ENCODE data around the gene POLDIP3.
"Not testable (repeated sequence)": the region's sequence is repeated elsewhere in the genome, so short reads cannot be mapped to it uniquely, and the experiment has no call there.

Gene POLDIP3

DNA sequence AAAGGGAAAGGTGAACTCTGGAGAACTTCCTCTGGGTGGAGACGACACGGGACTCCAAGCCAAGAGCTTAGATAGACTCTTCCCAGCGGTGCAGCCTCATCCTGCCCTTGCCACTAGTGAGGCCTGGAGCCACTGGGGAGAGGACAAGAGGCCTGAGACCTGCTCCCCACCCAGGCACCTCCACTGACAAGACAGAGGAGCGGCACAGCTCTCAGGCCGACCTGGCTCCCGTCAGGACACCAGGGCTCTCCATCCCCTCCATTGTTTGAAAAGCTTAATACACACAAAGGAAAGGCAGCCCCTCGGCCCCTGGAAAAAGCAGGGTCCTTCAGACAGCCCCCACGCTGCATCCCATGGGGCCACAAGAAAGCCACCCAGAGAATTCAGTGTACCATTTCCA lies 29.6 kb downstream of the POLDIP3 start:
- no peak for DNase-seq

DNA sequence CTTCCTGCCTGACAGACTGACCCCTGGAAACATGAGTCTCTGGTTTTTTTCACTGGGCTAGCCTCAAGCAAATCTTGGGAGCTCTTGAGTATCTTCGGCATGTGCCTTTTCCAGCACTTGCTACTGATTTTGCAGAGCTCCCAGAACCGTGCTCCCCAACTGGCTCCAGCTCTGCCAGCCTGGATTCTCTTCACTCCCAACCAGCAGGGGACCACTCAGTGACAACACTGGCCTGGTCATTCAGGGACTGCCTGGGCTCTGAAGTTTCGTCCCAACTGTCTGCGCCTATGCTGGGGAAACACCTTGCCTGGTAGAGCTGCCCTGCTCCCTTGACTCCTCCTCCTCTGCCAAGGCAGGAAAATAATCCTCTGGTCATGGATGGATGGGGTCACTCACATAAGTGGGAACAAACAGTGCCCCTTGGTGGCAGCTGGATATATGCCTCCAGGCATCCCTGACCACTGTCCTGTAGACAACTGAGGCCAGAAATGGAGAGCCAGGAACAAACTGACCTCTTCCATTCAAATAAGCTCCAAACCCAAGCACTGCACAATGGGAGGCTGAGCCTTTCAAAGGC lies 30.2 kb downstream of the POLDIP3 start:
- DNase-seq, result no peak

DNA sequence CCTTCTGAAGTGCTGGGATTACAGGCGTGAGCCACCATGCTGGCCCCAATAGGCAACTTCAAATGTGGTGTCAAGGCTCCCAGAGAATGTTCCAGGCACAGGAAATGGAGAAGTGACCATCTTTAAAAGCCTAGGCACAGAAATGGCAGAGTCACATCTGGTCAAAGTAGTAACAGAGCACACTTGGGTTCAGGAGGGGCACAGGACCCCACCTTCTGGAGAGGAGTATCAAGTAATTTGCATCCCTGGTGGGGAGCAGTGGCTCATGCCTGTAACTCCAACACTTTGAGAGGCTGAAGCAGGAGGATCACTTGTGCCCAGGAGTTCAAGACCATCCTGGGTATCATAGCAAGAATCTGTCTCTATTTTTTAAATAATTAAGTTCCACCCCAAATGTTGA lies 31.7 kb downstream of the POLDIP3 start:
- DNase-seq, result no peak

DNA sequence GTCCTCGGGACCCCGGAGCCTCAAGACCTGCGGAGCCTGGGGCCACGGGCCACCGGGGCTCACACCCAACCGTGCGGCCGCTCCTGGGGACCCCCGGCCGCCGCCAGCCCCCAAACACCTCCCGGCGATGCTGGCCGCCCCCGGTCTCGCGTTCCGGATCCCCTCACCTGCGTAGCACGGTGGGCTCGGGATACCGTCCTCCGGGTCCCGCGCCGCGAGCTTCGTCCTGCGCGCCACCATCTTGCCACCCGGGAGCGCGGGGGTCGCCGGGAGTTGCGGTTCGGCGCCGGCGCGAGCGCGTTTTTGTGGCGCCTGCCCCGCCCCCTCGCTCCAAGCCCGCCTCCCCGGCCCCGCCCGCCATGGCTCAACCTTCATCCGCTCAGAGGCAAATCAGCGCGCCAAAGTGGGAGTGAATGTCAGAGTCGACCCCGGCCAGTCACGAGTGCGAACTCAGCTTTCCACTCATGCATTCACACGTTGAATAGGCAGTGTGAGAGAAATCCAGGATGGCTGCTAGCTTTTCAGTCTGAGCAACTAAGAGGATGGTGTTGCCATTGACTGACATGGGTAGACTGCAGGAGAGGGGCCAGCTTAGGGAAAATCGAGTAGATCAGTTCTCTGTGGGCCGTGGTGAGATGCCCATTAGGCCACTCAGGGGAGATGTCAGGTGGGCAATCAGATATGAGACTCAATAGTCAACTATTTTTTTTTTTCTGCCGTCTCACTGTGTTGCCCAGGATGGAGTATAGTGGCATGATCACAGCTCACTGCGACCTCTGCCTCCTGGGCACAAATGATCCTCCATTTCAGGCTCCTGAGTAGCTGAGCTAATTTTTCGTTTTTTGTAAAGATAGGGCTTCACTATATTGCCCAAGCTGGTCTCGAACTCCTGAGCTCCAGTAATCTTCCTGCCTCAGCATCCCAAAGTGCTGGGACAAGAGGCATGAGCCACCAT lies 32.6 kb downstream of the POLDIP3 start:
- no peak for DNase-seq

DNA sequence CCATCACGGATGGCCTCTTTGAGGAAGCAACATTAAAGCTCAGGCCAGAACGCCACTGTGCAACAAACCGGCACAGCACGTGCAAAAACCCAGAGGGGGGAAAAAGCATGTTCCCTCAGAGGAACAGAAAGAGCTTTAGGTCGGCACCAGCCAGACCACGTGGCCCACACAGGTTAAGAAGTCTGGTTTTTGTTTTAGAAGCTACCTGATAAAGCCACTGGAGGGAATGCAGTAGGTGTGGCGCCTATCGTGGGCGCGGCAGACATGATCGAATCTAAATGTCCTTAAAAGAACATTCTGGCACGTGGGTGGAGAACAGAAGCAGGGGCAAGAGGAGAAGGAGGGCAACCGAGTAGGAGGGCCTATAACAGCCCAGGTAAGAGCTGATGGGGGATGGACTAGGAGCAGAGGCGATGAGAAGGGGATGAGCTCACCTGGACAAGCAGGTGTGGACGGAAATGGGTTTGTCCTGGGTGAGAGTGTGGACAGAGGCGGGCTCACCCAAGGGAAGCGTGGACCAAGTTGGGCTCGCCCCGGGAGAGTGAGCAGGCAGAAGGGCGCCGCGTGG lies 33.4 kb downstream of the POLDIP3 start:
- DNase-seq, result not testable (repeated sequence)

DNA sequence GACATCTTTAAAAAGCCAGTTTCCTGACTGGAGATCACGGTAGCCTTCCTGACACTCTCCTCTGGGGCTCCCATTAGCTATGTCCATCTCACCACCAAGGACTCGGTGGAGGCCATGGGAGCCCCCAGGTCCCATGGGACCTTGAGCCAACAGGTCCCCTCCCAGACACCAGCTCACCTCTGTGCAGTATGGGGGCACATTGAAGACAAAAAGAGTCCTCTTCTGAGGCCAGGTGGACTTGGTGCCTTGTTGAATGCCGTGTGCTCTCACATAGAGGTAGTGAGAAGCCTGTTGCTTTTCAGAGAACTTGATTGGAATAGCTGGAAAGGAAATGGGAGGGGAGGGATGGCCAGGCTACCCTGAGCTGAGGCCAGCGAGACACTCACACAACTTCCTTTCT lies 34.6 kb downstream of the POLDIP3 start:
- DNase-seq, result not testable (repeated sequence)

DNA sequence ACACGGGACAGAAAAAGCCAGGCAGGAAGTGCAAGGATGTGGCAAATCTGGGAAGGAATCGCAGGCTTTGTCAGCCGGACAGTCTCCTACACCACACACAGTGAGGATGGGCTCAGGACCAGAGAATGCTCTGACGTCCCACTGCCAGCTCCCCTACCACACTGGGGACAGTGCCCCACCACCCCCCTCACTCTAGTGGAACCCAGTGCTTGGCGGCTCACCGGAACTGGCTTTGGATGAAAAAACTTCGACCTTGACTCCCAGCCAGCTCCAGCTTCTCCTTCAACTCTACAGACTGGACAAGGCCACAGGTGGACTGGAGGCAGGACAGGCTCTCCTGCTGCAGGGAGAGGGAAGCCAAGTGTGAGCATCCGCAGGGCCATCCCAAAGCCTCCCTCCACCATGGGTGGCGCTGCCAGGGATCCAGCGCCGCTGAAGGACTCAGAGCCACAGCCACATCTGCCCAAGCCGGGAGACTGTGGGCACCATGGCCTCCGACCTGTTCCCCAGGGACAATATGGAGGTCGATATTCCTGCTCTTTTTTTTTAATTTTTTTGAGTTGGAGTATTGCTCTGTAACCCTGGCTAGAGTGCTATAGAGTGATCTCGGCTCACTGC lies 37.0 kb downstream of the POLDIP3 start:
- DNase-seq, result no peak

DNA sequence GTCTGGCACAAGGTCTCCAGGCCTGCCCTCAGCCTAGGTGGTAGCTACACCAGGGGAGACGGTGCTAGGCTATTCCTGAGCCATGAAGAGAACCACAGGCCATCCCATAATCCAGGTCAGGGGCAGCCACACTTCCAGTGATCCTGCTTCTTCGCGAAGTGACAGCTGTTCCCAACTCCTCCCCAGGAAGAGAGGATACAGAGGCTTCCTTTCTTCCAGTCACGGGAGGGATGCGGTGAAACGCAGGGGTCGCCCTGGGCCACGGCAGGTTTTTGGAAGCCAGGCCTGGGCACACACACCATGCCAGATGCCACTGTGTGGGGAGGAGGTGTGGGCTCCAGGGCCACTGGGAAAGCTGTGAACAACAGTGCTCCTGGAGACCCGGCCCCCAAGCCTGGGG lies 37.5 kb downstream of the POLDIP3 start:
- not testable (repeated sequence) for DNase-seq

DNA sequence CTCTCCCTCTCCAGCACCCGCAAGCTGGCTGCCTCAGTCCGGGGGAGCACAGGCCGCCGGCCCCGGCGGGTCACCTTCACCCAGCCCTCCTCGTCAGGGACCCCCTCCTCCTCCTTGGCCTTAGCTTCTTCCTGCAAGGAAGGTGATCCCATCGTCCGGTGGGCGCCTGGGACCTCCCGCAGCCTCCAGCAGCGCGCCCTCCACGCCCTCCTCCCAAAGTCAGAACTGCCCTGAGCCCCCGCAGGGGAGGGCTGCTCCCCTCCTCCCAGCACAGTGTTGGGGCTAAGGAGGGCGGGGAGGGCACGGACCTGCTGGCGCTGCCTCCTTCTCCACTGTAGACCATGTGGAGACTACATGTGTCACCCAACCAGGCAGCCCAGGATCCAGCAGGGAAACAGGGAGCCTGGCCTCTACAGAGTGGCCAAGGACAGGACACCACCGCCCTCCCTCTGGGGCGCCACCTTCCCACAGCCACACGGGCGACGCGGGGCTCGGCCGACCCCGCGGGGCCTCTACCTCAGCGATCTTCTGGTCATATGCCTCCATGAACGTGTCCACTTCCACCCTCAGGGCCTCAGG lies 38.6 kb downstream of the POLDIP3 start:
- not testable (repeated sequence) for DNase-seq

DNA sequence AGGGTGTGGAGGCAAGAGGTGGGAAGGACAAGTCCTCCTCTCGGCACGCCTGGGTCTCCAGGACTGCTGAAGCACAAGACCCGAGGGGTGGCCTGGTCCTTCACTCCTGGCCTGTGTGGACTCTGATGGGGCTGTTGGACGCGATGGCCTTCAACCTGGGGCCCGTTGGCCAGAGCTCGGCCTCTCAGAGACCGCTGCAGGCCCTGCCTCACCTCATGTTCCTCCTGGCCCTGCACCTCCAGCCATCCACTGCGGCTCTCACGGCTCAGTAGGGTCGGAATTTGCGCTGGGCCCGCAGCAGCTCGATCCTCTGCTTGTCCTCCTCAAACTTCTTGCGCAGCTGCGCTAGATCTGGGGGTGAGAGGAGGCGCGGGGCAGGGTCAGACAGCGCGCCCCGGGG lies 40.2 kb downstream of the POLDIP3 start:
- DNase-seq, result not testable (repeated sequence)

DNA sequence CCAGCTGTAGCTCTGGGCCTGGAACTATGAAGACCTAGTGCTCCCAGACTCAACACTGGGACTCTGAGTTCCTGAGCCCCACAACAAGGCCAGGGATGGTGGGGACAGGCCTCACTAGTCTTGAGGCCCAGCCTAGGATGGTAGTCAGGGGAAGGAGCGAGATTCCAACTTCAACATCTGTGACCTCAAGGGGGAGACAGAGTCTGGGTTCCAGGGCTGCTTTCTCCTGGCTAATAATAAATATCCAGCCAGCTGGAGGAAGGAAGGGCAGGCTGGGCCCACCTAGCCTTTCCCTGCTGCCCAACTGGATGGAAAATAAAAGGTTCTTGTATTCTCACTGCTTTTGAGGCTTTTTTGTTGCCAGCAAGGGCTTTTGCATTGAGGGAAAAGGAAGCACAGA lies 40.6 kb downstream of the POLDIP3 start:
- DNase-seq, result not testable (repeated sequence)

DNA sequence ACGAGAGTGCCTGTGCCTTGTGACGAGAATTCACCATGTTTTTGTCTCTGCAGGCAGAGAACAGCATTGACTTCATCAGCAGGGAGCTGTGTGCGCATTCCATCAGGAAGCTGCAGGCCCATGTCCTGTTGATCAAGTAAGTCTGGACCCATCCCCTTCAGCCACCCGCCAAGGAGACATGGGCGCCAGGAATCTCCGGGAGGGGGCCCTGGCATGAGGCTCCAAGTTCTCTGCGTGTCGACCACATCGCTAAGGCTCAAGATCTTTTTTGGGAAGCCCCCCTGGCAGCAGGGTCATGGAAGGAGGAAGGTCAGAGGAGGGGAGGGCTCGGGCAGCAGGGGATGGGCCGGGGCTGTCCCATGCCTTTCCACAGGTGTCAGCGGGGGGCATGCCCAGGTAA lies 43.6 kb downstream of the POLDIP3 start:
- not testable (repeated sequence) for DNase-seq

DNA sequence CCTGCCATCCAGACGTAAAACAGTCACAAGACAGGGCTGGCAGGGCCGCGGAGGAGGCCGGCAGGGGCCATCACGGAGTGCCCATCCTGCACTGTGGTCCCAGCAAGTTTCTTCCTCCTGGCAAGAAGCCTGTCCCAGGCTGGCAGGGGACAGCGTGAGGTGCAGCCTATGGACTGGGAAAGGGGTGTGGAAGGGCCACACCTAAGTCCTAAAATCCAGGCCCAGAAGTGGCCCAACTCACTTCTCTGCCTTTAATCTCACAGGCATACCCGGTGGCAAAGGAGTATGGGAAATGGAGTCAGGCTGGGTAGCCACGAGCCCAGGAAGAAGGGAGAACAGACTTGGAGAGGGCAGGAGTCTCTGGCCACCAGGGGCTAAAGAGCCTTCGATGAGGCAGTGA lies 44.1 kb downstream of the POLDIP3 start:
- not testable (repeated sequence) for DNase-seq

DNA sequence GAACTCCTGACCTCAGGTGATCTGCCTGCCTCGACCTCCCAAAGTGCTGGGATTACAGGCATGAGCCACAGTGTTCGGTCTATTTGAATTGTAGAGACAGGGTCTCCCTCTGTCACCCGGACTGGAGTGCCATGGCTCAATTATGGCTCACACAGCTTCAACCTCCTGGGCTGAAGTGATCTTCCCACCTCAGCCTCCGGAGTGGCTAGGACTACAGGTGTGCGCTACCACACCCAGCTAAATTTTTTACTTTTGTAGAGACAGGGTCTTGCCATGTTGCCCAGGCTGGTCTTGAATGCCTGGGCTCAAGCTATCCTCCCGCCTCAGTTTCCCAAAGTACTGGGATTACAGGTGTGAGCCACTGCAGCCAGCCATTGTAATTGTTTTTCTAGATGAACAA lies 46.7 kb downstream of the POLDIP3 start:
- DNase-seq, result not testable (repeated sequence)

DNA sequence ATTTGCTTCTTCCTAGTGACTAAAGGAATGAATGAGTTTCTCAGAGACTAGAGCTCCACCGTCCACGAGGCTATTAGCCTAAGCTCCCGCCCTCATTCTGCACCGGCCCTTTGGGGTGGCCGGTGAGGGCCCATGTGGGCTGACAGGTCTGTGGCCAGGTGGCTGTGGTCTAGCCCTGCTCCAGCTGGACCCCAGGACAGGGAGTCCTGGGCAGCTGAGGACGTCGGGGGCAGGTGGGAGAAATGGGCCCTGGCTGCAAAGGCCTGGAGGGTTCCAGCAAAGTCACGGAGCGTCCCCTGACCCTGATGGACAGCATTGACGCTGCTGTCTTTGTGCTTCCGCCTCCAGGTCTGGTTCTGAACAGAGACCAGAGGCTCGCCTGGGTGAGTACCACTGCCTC lies 48.7 kb downstream of the POLDIP3 start:
- no peak for DNase-seq

DNA sequence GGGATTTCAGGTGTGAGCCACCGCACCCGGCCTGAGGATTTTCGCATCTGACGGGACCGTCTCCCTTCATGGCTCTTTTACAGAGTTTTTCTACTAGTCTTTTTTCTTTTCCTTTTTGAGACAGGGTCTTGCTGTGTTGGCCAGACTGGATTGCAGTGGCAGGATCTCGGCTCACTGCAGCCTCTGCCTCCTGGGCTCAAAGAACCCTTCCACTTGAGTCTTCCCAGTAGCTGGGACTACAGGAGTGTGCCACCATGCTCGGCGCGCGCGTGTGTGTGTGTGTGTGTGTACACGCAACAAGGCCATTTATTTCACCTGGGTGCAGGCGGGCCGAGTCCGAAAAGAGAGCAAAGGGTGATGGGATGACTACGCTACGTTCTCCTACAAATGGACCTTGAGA lies 50.0 kb downstream of the POLDIP3 start:
- no peak for DNase-seq

DNA sequence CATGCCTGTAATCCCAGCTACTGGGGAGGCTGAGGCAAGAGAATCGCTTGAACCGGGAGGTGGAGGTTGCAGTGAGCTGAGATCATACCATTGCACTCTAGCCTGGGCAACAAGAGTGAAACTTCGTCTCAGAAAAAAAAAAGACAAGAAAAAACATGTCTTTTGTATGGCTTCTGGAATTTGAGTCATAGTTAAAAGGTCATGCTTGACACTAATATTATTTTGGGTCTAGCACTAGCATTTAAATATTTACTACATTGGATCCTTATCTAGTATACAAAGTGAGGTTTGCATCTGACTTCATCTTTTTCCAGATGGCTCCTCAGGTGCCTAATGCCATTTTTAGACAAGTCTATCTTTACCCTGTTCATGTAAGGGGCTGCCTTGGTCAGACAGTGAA lies 50.7 kb downstream of the POLDIP3 start:
- DNase-seq, result not testable (repeated sequence)

DNA sequence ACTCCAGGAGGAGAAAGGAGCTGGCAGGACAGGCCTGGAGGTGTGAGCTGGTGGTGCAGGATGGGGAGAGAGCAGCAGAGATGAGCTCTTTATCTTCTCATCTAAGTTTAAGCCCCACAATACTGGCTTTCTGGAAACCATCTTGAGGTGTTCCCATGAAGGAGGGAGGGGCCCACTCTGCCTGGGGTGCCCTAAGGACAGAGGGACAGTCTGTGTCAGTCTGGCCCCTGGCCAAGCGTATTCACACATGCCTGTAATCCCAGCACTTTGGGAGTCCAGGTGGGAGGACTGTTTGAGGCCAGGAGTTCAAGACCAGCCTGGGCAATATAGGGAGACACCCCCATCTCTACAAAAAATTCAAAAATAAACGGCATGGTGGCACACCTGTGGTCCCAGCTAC lies 52.0 kb downstream of the POLDIP3 start:
- DNase-seq, result no peak

DNA sequence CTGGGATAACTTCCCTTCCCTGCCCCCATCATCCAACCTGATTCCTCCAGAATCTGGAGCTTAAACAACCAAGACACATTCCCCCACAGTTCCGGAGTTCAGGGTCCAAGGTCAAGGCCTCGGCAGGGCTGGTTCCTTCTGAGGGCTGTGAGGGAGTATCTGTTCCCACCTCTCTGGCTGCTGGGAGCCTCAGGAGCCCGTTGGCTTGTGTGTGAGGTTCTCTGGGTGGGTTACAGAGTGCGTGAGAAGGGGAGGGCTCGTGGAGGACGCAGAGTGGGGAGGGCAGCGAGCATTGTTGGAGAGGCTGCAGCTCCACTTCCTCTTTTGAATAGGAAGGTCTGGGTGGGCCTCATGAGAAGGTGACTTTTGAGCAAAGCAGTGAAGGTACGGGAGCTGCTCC lies 52.4 kb downstream of the POLDIP3 start:
- no peak for DNase-seq

DNA sequence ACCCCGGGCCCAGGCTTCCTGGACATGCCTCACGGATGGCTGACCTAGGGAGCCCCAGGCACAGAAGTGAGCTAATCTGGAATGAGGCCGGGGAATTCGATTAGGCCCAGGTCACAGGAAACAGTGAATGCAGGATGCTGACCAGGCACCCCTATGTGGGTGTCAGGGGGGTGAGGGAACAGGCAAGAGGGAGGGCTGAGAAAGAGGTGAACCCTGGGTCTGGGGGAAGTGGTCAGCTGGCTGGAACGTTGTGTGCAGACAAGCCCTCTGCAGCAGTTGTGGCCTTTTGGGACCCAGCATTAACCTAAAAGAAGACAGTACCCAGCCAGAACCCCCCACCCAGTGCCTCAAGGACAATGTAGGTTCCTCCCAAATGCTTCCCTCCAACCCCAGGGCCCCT lies 52.8 kb downstream of the POLDIP3 start:
- no peak for DNase-seq

DNA sequence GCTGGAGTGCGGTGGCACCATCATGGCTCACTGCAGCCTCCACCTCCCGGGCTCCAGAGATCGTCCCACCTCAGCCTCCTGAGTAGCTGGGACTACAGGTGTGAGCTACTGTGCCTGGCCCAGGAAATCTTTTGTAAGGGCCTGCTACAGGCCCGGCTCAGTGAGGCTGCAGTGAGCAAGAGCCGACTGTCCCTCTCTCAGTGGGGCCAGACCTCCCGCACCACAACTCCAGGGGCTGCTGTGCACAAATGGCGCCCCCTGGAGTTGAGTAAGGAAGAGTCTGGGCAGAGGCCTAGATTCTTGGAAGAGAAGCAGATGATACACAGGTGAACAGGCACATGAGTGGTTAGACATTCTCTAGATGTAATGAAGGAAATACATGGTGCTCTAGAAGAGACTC lies 53.9 kb downstream of the POLDIP3 start:
- no peak for DNase-seq

DNA sequence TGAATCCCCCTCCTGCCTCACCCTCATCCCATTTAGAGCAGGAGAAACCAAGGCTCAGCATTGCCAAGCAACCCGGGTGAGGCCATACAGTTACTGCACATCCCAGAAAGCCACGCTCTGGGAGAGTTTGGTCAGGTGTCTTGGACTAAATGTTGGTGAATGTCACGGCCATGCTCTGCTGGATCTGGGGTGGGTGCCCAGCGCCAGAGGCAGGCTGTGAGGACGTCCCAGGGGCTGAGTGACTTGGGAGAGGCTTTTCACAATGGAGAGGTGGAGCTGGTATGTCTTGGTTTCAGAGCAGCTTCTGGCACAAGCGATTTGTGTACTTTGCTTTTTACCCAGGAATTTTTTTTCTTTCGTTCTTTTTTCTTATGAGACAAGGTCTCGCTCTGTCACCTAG lies 54.3 kb downstream of the POLDIP3 start:
- no peak for DNase-seq

Measured in GF-D8 (cell line).